ENCODE data around the gene IFNW1. TPM values are rescaled to one million over a fixed set of nuclear protein-coding genes. Genes with fewer than 3 reads are reported as not detected.

Gene IFNW1
- total and polyA plus RNA-seq, 2 of the 13 experiments (the other 11 are each of a cell fraction or from before 2014, with no cell fraction given) = not detected

- intact Hi-C loops (cut with micrococcal nuclease; ENCODE audit: unreplicated experiment) = no loop called here
- Histone ChIP-seq H3K36me3 (replicated peaks in 1 of 2; ENCODE audit: control insufficient read depth in 1 of 2, insufficient read depth in 2 of 2, low read length in 2 of 2) (no peaks in the 10 kb centered on the region), H3K27ac (ENCODE audit: extremely low read length, insufficient read depth, low read length) (no peak overlapping the region), H3K9ac (ENCODE audit: insufficient read depth, low read depth, low read length) (no peak overlapping the region), H4K20me1 (ENCODE audit: insufficient read depth, low read length) (no peaks in the 10 kb centered on the region), H2AFZ (ENCODE audit: low read length) (no peak overlapping the region), H3K4me1 (ENCODE audit: insufficient read depth, low read length) (no peaks in the 10 kb centered on the region), H3K4me2 (ENCODE audit: low read depth, low read length) (no peak overlapping the region), H3K79me2 (ENCODE audit: insufficient read depth, low read length) (no peaks in the 10 kb centered on the region), H3K4me3 (replicated peaks in 1 of 3; ENCODE audit: insufficient read depth in 1 of 3, low read depth in 2 of 3, low read length in 3 of 3) (no peak overlapping the region), H3K27me3 (ENCODE audit: control insufficient read depth in 1 of 2, insufficient read depth in 2 of 2, low read length in 2 of 2) (no peaks in the 10 kb centered on the region), H3K9me3 (ENCODE audit: low read length) (no peaks in the 10 kb centered on the region)
- ChIA-PET POLR2A (no interaction called here), CTCF (ENCODE audit: low intra/inter-chr PET ratio, low total read pairs) (no interaction called here)
- TF ChIP-seq ZNF253 (CRISPR knock-in tag; IDR thresholded peaks at IDR 0.05; ENCODE audit: borderline replicate concordance) = no peak
- no peak for TF ChIP-seq ZNF660 (CRISPR knock-in tag; IDR thresholded peaks at IDR 0.05; ENCODE audit: borderline replicate concordance, low read depth)
- TF ChIP-seq ARHGAP35 (CRISPR knock-in tag; IDR thresholded peaks at IDR 0.05; ENCODE audit: borderline replicate concordance) = no peak
- no peak for TF ChIP-seq PRDM10 (CRISPR knock-in tag; IDR thresholded peaks at IDR 0.05; ENCODE audit: low read depth)
- no peak for TF ChIP-seq ZSCAN20 (CRISPR knock-in tag; IDR thresholded peaks at IDR 0.05; ENCODE audit: borderline replicate concordance)
- TF ChIP-seq RNF219 (CRISPR knock-in tag; IDR thresholded peaks at IDR 0.05) = no peak
- TF ChIP-seq HMGXB4 (CRISPR knock-in tag; IDR thresholded peaks at IDR 0.05; ENCODE audit: borderline replicate concordance in 1 of 2, low read depth in 1 of 2) = no peak
- no peak for TF ChIP-seq NRL (CRISPR knock-in tag; IDR thresholded peaks at IDR 0.05; ENCODE audit: borderline replicate concordance)
- TF ChIP-seq NAIF1 (CRISPR knock-in tag; IDR thresholded peaks at IDR 0.05; ENCODE audit: borderline replicate concordance) = no peak
- no peak for FAIRE-seq
- ATAC-seq = no peak
- BruUV-seq (replicated peaks) = no TSS peak
- WGBS (ENCODE audit: low lambda C conversion rate) = 2% methylated on average over 4 of the region's 4 CpGs
- in situ Hi-C loops (cut with HindIII; ENCODE audit: extremely low pct_ligation_motif_present, low pct_unique_long_range_greater_than_20kb) = loop anchor here (25.0 kb wide), 3 partner anchors 509 to 1634 kb away; partner anchors contain the start of gene MLLT3
- no peak for DNase-seq (ENCODE audit: low spot score)
Measured at GRCh38 chr9:21121595-21122251, 19.9 kb downstream of the IFNW1 start.

Data from HepG2 (cell line).